GM12874 (cell line): ENCODE measurements around the gene SLC29A2.

Source experiments
- TF ChIP-seq, protein P1 (sequence below): IDR thresholded peaks from 2 replicates; pipeline ENCODE4 v1.5.1; 2011; ENCODE audit warnings: low read depth, mild to moderate bottlenecking, control low read depth, low read length, moderate library complexity; ENCODE audit not compliant: insufficient read depth

SLC29A2 gene

DNA sequence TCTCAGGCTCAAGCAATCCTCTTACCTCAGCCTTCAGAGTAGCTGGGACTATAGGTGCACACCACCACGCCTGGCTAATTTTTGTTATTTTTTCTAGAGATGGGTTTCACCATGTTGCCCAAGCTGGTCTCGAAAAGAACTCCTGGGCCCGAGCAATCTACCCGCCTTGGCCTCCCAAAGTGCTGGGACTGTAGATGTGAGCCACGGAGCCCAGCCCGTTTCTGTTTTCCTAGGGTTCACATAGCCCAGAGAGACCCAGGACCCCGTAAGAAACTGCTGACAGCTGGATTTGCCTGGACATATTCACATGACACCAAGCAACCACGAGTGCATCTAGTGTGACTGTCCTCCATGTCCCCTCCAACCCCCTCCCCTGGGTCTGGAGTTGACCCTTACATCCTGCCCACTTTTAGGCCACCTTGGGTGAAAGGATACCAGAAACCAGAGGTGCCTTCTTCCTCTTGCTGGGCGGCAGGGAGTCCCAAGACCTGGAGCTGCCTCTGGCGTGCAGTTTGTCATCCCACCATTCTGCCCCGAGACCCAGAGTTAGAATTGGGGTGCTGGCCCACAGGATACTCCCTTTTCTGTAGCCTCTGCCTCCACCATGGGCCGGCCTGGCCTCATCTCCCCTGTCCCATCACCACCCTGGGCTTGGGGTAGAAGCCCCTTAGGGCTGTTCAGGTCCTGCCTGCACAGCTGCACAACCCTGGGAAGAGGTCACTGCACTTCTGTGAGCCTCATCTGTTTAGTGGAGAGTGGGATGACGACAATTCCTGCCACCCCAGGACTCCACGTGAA, 31.7 kb downstream of the SLC29A2 start:
- TF ChIP-seq, protein P1, sequence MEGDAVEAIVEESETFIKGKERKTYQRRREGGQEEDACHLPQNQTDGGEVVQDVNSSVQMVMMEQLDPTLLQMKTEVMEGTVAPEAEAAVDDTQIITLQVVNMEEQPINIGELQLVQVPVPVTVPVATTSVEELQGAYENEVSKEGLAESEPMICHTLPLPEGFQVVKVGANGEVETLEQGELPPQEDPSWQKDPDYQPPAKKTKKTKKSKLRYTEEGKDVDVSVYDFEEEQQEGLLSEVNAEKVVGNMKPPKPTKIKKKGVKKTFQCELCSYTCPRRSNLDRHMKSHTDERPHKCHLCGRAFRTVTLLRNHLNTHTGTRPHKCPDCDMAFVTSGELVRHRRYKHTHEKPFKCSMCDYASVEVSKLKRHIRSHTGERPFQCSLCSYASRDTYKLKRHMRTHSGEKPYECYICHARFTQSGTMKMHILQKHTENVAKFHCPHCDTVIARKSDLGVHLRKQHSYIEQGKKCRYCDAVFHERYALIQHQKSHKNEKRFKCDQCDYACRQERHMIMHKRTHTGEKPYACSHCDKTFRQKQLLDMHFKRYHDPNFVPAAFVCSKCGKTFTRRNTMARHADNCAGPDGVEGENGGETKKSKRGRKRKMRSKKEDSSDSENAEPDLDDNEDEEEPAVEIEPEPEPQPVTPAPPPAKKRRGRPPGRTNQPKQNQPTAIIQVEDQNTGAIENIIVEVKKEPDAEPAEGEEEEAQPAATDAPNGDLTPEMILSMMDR = no peak

DNA sequence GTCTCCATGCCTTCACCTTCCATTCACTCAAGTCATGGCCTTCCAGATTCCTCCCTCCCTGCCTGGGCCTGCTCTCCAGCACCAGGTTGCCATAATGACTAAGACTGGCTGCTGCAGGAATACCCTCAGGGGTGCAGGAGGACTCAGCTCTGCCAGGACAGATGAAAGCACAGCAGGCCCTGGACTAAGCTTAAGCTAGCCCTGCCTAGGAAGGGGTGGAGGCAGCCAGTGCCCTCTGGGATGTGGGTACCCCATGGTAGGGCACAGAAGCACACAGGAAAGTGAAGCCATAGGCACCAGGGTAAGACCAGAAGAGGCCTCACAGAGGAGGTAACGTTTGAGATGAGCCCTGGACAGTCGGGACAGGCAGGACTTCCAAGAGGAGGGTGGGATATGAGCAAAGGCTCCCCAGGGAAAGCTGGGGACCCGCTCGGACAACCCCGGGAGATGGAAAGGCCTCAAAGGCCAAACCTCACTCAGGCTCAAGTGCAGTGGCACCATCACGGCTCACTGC, 32.3 kb downstream of the SLC29A2 start:
- TF ChIP-seq, protein P1 = no peak

DNA sequence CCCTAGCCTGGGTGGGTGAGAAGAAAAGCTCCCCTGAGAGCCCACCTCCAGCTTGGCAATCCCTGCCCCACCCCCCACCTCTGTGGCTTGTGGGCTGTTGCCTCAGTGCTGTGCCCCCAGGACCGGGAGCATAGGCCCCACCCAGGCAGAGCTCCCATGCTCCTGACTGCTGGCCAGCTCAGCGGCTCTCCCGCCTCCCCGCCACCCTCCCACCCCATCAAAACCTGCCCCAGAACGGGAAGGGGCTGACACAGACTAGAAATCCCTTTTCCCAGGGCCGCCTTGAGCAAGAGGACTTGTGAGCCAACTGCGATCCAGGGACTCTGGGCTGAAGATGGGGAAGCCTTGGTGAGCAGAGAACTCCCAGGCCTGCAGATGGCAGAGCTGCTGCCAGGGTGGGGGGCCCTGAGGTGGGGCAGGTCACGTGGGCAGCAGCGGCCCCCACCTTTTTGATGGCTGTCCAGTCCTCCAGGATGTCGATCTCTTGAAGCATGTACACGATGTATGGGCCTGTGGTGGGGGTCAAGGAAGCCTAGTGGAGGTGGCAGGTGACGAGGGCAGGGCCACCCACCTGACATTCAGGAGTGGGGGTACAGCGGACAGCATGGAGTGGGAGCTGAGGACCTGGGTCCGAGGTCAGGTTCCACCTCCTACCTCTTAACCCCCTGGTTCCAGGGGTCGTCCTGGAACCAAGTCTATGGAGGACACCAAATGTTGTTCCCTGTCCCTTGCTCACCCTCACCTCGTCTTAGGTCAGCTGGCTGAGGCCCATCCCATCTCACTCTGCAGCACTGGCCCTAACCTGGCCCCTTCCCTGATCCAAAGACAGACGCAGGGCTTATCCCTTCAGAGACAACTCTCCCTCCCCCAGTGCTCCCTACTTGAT, 33.0 kb downstream of the SLC29A2 start:
- TF ChIP-seq, protein P1 = no peak

DNA sequence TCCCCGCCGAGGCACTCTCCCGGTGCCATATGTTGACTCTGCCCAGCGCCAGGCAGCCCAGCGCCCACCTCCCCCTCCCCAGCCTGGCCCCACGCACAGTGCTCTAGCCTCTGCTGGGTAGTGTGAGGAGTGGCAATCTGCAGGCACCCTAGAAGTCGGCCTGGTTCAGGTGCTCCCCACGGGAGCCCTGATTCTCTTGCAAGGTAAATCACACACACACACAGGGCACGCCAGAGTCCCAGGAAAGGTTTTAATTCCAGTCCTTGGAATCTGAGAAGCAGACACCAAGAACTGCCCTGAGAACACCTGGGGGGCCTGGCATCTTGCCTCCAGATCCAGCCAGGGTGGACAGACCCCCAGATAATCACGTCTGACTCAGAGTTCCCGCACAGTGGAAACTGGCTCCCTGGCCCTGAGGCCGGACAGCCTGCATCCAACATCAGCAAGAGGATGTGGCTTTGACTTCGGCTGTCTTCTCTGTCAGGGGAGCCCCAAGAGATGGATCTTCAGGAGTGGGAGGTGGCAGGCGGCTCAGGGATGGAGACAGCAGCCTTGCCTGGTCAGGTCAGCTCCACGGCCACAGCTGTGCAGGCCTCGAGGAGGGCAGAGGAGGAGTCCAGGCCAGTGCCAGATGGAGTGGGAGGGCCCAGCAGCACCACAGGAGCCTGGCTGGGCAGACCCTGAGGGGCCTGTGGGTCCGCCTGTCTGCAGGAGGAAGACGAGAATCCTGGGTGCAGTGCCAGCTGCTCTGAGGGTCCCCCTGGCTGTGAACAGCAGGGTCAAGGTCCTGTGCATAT, 34.3 kb downstream of the SLC29A2 start:
- TF ChIP-seq, protein P1 = no peak

DNA sequence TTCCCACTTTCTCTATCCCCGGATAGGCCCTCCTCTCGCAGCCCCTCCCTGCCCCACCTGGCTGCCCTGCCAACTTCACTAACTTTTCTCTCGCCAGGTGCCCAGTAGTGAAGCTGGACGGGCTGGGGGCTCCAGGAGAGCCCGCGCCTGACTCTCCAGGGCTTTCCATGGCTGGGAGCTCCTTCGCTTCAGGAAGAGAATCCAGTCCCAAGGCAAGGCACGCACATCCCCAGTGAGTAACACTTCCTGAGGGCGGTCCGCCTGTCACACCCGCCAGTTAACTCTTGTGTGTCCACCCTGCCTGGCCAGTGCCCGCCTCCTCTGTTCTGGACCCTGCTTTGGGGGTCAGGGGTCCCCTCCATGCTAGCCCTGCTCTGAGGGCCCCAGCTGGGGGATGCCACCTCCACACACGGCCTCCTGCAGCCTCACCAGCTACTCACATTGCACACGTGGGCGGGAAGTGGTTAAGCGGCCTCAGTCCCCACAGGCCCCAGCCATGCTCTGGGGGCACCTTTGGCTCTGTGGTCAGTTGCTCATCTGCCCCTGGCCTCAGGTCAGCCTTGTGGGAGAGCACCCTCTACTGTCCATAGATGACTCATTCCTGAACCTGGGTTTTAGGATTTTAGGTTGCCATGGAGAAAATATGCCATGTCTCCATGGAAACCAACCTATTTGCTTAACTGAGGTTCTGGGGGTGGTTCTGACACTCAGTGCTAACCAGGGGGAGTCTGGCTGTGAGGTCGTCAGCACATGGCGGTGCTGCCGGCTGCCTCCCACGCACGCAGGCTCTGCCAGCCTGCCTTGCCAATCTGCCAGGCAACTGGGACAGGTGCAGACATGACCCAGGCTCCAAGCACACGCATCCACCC, 35.1 kb downstream of the SLC29A2 start, which contains the start of gene RIN1:
TSS of gene RIN1 (minus strand) at position 201 of the 869 bp plus-strand sequence. CDS start at position 169, 32 bp downstream.
- TF ChIP-seq, protein P1 = 0 out of 2 replicates have a peak, but pooled peaks have one; percentile 37

DNA sequence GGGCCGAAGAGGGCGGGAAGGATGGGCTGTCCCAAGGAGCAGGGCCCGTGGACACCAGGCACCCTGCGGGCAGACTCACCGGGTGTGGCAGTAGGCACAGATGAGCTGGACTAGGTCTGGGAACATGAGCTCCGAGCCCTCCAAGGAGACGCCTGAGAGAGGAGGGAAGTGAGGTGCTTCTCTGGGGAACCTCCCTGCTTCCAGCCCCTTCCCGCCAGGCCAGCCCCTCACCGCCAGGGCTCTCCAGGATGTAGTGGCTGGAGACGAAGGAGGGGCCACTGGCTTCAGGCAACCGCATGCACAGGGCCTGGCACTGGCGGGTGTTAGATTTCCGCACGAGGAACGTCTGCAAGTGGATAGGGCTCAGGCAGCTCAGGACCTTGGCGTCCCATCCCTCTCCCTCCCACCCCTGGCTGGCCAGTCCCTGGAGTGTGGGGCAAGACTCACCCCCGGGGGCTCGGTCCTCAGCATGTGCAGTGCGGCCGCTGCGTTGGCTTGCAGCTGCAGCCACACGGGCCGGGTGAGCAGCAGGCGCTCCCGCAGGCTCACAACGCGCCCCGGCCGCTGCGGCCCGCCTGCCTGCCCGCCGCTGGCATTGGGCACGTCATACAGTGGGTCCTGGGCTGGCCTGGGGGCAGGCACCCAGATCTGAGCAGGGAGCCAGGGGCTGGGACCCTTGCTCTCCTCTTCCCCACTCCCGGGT, 35.9 kb downstream of the SLC29A2 start:
- TF ChIP-seq, protein P1 = no peak
